GM04503 (cell line): ENCODE measurements around the gene GPR107.

ENCODE experiments used
- DNase-seq: peaks from one replicate; pipeline ENCODE4 v3.0.0-alpha.2; 2012; ENCODE audit warnings: low read depth

The GPR107 gene

DNA sequence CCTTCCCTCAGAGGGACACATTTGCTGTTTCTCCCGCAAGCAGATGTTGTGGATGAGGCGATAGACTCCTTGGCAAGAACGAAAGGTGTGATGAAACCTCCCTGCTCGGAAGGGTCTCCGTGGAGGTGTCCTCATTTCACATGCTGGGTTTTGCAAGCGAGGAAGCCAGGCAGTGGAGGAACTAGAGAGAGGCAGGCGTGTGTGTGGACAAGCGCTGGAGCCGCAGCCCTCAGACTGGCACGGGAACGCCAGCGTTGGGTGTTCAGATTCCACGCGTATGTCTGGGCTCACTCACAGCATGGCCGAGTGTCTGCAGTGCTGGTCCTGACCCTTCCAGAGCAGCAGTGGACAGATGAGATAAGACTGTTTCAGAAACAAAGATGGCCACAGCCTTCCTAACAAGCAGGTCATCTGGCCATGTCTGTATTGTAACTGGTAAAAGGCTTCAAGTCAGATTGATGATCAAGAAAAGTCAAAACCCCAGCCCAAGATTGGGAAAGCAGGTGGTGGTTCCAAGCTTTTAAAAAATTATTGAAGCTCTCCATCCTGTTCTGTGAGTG, 83.5 kb downstream of the GPR107 start:
- DNase-seq, result no peak

DNA sequence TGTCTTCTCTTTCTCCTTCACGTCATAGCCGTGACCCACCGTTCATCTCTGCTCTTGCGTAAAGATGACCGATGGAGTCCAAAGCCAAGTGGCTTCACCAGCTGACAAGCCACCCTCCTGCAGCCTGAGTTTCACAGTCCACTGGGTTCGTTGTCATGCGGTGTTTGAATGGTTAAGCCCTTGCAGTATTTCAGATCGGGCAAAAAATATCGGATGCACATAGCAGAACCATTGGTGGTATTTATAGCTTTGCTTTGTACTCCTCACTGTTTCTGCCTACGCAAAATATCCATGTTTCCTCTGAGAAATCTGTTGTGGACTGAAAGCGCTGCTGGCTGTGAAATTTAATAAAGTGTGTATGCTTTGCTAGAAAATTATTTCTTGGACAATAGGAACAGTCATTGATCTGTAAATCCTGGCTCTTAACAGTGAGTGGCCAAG, 84.0 kb downstream of the GPR107 start:
- DNase-seq, result no peak

DNA sequence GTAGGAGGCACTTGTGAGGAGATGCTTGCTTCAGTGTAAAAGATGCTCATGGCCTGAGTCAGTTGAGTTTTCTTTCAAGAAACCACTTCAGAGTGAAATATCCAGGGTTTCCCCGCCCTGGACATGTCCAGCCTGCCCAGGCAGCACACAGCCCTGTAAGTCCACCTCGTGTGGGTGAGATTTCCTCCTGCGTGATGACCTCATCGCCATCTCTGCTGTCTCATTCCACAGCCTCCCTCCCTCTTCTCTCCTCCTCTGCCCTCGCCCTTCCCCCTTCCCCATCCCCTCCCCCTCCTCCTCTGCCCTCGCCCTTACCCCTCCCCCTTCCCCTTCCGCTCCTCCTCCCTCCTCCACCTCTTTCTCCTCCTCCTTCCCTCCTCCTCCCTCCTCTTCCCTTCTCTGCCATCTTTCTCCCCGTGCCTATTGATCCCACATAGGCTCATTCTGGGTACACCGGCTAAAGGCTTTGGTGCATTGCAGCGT, 84.5 kb downstream of the GPR107 start:
- peak; percentile 81 for DNase-seq

DNA sequence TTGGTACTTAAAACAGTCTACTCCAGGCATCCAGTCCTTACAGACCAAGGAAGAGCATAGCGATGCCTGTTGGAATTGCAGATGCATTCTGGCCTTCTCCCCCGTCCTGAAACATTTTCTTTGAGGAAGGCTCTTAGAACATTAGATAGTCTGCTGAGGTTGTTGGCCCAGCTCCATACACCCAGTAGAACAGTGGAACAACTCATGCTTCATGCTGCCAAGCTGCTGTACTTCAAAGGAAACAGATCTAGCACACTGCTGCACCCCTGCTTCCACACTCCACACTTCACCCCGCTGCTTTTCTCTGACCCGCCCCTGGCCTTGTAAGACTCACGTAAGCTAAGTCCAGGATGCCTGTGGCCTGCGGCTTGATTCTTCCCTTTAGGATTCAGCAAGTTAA, 85.1 kb downstream of the GPR107 start:
- peak; percentile 83 for DNase-seq

DNA sequence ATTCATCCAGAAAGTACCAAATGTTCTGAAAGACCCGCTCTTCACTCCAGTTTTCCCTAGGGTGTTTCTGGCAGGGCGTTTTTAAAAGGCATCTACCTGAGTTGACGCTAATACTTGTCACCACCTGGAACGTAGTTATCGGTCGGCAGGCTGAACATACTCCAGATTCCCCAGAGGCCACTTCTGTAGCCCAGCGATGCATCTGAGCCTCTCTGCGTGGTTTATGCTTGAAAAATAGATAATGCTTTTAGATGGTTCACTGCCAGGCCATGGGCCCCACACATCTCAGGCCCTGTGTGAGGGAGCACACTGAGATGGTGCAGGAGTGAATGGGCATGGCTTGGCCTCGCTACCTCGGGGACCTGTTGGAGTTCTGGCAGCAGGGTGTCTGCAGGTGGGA, 85.5 kb downstream of the GPR107 start:
- DNase-seq, result no peak

DNA sequence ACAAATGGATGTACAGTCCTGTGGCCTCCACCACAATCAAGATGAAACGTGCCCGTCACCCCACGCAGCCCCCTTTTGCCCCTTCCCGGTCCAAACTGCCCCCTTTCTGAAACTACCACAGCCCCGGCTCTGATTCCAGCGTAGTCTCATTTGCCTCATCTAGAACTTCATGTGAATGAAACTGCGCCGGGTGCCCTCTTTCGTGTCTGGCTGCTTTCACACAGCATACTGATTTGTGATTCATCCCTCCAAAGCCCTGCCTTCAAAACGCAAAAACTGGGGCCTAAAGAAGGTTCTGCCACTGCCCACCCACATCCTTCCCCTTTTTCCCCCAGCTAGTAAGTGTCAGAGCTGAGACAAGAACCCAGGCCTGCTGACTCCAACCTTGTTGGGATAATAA, 87.0 kb downstream of the GPR107 start:
- no peak for DNase-seq

DNA sequence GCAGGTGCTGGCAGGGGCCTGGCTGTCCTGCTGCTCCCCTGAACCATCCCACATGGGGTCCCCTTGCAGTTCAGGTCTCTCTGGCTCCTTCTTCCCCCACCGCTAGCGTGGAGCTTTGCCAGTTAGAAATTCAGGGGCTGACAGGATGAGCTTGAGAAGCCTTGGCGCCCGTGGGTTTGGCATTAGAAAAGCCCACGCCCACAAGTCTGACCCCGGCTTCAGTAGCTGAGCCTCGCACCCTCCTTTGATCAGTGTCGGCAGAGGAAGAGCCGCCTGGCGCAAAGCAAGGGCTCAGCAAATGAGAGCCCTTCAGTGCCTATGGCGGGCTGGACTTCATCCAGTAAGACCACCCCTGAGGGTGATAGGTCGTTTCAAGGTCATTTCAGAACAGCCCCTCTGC, 88.3 kb downstream of the GPR107 start:
- no peak for DNase-seq

DNA sequence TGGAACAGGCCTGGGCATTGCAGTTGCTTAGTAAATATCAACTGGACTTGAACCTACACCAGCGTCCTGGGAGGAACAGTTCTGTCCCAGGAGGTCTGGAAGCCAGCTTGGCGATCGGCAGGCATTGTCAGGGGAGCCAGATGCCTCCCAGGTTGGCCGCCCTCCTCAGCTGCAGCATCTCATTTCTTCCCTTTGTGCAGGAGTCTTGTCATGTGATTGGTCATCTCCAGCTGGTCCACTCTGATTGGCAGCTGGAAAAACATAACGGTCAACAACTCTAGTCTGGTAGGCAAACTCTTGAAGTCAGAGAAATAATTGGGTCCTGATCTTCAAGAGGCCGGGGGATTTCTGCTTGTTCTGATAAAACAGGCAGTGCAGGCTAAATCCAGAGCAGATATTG, 88.9 kb downstream of the GPR107 start:
- no peak for DNase-seq

DNA sequence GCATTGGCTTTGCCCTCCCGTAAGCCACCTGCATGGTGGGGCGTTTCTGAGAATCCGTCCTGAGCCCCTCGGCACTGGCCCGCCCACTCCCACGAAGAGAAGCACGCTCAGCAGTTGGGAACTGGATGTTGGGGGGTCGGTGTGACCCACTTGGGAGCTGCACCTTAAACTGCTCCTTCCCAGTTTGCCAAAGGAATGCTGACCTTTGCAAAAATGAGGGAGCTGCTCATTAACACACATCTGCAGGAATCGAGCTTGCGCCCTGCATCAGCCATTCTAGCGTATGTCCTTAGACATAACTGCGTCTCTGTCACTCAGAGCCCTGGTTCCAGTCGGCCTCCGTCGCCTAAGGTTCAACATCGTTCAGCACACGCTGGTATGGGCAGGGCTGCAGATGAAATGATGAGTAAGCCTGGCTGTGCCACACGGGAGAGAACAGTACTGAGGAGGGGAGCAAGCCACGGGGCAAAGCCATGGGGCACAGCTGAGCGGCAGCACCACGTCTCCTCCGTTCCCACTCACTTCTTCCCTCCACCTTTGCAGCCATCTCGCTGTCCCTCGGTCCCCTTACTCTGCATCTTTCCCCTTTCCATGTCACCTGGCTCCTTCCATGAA, 89.7 kb downstream of the GPR107 start:
- no peak for DNase-seq

DNA sequence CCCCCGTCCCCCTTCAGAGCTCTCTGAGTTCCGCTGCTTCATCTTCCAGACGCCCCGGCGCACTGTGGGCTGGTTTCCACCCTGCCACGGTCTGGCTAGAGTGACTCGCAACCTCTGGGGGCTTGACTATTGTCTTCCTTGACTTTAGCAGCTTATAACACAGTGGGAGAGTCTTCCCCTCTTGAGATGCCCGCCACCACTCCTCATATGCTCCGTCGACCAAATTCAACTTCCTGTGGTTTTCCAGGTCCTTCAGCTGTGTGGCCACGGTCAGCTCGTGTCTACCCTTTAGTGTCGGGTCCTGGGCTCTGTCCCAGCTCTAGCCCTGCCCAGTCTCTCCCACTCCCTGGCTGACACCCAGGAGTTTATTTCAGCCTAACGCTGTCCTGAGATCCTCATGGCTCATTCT, 90.3 kb downstream of the GPR107 start:
- no peak for DNase-seq

DNA sequence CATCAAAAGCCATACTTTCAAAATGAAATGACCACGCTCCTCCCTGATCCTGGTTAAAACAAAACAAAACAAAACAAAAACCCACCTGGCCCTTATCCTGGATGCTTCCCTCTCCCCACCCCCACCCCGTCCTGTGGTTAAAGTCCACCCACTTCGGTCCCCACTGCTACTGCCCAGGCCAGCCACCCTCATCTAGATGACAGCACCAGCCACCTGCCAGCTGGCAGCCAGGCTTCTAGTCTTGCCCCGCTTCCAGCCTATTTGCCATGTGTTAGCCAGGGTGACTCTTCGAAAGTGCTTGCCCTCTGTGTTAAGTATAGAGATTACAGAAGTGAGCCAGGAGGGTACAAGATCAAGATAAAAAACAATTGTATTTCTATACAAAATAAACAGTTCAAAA, 91.0 kb downstream of the GPR107 start:
- no peak for DNase-seq

DNA sequence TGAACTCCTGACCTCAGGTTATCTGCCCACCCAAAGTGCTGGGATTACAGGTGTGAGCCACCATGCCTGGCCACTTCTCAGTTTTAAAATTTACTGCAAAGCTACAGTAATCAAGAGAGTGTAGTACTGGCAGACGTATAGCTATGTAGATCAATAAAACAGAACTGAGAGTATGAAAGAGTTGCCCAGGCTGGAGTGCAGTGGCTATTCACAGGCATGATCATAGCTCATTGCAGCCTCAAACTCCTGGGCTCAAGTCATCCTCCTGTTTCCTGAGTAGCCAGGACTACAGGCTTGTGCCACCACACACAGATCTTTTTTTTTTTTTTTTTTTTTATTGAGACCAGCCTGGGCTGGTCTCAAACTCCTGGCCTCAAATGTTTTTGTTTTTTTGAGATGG, 92.0 kb downstream of the GPR107 start:
- no peak for DNase-seq

DNA sequence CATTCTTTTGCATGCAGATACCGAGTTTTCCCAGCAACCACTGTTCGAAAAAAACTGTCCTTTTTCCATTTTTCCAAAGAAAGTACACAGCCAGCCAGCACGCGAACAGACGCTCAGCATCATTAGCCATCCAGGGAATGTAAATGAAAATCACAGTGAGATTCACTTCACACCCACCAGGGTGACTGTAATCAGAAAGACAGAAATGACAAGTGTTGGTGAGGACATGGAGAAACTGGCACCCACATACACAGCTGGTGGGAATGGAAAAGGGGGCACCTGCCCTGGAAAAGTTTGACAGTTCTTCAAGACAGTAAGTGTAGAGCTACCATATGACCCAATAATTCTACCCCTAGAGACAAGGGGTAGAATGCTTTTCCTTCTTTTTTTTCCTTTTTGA, 93.5 kb downstream of the GPR107 start:
- no peak for DNase-seq

DNA sequence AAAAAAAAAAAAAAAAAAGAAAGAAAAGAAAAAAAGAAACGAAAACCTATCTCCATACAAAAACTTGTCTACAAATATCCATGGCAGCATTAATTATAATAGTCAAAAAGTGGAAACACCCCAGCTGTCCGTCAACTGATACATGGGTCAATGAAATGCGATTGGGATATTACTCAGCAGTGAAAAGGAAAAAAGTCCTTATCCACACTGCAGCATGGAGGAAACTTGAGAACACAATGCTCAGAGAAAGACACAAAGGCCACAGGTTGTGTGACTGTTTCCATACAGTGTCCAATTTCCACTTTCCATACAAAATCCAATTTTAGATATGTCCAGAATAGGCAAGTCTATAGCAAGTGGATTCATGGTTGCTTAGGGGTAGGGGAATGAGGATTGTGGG, 94.2 kb downstream of the GPR107 start:
- no peak for DNase-seq

DNA sequence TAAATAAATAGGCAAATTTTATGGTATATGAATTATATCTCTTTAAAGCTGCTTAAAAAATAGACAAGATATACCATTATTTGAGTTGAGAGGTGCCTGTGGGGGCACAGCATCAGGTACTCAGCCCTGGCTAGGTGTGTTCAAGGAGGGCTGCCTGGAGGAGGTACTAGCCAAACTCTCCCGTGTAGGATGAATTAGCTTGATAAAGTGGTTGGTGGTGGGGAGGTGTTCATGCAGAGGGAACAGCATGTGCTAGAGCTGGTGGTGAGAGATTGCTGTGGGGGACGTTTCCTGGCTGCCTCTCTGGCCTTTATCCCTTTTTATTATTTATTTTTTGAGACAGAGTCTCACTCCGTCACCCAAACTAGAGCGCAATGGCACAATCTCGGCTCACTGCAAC, 95.3 kb downstream of the GPR107 start:
- DNase-seq, result no peak

DNA sequence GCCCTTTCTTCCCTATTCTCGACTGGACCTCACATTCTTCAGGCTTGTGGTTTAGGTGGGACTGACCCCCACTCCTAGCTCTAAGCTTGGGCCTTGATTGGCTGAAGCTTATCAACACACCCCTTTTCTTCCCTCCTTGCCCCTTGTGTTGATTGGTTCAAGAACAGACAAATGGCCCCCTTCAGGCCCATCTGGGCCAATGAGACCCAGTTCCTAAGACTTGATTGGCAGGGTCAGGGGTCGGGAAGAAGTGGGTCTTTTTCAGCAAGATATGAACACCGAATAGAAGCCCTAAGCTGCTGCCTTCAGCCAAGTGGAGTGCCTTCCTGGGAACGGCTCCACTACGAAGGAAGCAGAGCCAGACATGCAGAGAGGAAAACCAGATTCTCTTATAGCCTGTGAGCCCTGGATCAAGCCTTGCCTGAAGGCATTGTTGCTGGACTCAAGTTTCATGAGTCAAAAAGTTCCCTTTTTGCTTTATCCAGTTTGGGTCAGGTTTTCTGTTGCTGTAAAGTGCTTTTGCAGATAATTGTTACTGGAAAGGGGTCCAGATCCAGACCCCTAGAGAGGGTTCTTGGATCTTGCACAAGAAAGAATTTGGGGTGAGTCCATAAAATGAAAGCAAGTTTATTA, 96.1 kb downstream of the GPR107 start:
- DNase-seq, result no peak

DNA sequence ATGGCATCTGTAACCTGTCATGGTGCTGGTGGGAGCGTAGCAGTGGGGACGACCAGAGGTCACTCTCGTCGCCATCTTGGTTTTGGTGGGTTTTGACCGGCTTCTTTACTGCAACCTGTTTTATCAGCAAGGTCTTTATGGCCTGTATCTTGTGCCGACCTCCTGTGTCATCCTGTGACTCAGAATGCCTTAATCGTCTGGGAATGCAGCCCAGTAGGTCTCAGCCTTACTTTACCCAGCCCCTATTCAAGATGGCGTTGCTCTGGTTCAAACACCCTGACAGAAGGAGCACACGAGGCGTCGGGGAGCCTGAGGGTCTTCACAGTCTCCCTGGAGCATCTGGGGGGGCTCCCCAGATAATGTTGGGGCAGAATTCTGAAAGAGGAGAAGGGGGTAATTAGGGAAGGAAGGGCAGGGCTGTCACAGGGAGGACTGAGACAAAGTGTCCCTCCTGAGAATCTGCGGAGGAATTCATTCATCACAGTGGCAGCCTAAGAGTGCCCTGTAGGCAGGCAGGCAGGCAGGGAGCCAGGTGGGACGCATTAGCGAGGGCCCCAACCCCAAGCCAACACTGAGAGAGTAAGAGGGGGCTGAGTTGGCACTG, 97.2 kb downstream of the GPR107 start:
- no peak for DNase-seq

DNA sequence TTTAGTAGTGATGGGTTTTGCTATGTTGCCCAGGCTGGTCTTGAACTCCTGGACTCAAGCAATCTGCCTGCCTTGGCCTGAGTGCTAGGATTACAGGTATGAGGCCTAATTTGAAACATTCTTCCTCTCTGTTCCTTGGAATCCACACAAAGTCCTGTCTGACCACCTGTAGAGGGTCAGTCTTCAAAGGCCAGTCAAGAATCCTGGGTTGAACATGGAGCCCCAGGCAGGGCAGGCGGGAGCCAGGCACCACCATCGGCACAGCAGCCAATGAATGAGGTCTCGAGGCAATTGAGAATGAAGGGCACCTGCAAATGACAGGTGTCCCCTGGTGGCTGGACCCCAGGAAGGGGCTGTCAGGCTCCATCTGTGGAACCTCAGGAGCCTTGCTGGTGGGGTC, 101.1 kb downstream of the GPR107 start:
- no peak for DNase-seq

DNA sequence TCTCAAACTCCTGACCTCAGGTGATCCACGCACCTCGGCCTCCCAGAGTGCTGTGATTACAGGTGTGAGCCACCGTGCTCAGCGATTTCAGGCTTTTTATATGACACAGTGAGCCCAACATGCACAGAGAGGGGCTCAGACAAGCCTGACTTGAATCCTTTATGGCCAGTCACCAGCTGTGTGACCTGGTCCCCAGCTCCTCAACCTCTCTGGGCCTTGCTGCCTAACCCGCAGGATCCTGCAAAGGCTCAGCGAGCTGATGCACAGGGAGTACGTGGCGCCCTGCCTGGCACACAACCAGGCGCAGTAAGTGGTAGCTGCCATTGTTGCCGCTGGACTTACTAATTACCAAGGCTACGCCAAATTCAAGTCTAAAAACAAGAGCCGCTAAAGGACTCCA, 101.9 kb downstream of the GPR107 start:
- DNase-seq, result no peak

DNA sequence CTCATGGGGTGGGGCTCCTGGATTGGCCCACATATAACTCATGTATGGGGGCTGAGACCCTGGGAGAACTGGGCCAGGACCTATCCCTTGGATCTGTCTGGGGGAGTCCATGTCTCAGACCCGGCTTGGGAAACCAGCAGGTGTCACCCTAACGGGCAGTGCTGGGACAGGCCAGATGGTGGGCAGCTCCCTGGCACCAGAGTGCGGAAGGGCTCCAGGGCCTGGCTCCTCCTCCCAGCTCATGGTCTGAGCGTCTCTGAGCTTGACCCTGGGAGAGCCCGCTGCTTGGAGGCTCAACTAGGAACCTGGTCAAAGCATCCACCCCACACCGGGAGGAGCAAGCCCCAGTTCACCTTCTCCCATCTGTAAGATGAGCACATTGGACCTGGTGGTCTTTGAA, 103.0 kb downstream of the GPR107 start:
- no peak for DNase-seq

DNA sequence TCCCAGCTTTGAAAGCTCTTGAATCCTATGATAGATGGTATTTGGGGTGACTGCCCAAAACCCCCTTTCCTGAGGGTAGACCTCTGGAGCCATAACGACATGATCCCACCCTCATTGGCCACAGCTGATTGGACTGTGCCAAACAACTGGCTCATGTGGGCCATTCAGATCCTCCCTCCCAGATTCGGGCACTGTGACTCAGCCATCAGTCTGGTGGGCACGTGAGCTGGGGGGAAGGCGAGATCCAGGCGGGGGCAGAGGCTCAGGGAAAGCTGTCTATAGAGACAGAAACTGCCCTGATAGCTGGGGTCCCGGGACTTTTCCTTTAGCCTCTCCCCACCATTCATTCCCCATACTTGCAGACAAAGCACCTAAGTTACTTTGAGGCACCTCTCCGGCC, 103.4 kb downstream of the GPR107 start:
- DNase-seq, result no peak

DNA sequence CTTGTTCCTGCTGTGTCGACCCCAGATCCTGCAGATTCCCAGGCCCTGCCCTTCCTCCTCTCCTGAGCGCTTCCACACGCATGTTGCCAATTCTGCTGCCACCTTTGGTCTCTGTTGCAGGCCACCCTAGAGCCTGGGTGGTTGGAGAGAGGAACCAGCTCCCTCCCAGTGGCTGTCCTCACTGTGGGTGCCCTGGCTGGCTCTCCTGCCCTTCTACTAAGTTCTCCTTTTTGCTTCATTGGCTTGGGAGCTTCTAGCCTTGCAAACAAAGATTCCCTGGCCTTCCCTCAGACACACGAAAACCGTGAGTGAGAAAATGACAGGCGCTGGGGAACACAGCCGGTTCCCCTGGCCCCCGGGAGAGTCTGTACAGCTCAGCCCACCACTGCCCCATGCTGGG, 104.3 kb downstream of the GPR107 start:
- no peak for DNase-seq

DNA sequence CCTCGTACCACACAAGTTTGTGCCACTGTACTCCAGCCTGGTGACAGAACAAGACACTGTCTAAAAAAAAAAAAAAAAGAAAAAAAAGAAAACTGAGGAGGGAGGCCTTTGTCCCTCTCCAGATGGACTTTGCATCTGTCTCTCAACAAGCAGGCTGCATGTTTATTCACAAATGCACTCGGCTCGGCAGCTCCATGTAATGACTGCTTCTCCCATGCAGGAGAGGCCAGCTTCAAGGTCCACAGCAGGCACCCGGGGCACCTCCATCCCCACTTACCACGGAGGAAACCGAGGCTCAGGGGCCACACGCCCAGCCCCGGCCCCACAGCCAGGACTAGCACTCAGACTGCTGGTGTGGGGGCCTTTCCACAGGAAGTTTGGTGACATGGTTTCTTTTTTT, 105.4 kb downstream of the GPR107 start:
- no peak for DNase-seq
